Hematopoietic multipotent progenitor cell treated with erythropoietin and hydrocortisone succinate and interleukin-3 and kit ligand, for 17 days (in vitro differentiated cells): Measurements from ENCODE around the gene SLC41A2.
"Not testable (repeated sequence)": the region's sequence is repeated elsewhere in the genome, so short reads cannot be mapped to it uniquely, and the experiment has no call there.

Experiments
- DNase-seq: peaks from one replicate; pipeline ENCODE4 v3.0.0-alpha.2; 2015; ENCODE audit warnings: low spot score

The SLC41A2 gene, protein sequence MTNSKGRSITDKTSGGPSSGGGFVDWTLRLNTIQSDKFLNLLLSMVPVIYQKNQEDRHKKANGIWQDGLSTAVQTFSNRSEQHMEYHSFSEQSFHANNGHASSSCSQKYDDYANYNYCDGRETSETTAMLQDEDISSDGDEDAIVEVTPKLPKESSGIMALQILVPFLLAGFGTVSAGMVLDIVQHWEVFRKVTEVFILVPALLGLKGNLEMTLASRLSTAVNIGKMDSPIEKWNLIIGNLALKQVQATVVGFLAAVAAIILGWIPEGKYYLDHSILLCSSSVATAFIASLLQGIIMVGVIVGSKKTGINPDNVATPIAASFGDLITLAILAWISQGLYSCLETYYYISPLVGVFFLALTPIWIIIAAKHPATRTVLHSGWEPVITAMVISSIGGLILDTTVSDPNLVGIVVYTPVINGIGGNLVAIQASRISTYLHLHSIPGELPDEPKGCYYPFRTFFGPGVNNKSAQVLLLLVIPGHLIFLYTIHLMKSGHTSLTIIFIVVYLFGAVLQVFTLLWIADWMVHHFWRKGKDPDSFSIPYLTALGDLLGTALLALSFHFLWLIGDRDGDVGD

DNA sequence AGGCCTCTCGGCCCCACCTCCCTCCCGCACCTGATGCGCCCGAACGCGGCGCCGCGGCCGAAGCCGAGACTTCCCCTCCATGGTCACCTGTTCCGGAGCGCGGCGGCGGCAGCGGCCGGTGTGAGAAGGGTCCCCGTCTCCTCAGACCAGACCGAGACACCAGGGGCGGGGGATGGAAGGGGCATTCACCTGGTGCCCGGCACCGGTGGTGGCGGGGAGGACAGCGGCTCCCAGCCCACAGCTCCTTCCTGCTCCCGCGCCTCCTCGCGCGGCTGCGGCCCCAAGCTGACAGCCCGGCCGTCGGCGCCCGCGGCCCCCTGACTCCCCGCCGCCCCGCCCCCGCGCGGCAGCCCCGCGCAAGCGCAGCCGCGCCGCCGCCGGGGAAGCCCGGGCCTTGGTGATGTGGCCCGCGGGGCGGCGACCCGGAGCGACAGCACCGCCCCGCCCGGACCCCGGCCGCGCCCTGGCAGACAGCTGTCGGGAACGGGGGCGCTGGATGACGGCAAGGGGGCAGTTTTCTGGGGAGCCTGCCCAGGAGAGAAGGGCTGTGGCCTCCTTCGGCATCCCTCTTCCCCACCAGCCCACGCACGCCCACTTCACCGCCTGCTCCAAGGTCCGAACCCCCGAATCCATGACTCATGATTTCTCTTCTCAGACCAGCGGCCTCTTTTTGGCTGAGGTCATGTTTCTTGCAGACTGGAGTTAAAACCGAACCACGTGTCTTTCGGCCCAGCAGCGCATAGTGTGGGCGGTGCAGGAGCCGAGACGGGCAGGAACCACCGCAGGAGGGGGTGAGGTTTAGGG, at the start of gene SLC41A2:
Gene SLC41A2, minus strand, starts transcription at position 290 of the 804 bp plus-strand sequence. CDS start 29,763 bp downstream, outside the sequence.
- no peak for DNase-seq

DNA sequence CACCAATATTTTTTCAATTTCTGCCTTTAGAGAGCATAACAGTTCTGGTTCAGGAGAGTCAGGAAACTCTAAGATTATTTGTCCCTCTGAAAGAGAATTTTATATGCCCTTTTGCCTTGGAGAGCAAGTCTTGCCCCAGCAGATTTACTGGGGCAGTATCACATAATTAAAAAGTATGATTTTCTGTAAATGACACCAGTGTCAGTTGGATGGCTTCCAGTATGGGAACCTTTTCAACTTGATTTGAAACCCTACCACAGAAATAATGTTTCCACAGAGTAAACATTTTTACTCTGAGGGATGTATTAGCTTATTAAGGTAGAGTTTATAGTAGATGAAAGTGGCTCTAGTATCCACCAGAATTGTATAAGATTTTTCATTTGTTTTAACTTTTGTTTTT, 43.4 kb upstream of the SLC41A2 start:
- no peak for DNase-seq

DNA sequence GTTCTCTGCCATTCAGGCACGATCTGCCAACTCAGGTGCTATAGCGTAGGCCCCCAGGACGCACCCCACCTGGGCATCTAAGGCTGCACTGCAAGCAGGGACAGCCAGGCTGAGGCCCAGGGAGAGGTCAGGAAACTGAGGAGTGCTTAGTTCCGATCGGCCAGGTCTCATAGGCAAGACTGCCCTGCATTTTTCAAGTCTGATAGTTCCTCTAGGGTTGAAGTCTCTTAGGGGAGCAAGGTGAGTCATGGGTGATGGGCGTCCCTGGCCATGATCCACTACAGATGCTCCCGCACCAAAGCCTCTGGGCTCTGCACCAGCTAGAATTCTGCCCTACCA, 41.2 kb upstream of the SLC41A2 start:
- no peak for DNase-seq

DNA sequence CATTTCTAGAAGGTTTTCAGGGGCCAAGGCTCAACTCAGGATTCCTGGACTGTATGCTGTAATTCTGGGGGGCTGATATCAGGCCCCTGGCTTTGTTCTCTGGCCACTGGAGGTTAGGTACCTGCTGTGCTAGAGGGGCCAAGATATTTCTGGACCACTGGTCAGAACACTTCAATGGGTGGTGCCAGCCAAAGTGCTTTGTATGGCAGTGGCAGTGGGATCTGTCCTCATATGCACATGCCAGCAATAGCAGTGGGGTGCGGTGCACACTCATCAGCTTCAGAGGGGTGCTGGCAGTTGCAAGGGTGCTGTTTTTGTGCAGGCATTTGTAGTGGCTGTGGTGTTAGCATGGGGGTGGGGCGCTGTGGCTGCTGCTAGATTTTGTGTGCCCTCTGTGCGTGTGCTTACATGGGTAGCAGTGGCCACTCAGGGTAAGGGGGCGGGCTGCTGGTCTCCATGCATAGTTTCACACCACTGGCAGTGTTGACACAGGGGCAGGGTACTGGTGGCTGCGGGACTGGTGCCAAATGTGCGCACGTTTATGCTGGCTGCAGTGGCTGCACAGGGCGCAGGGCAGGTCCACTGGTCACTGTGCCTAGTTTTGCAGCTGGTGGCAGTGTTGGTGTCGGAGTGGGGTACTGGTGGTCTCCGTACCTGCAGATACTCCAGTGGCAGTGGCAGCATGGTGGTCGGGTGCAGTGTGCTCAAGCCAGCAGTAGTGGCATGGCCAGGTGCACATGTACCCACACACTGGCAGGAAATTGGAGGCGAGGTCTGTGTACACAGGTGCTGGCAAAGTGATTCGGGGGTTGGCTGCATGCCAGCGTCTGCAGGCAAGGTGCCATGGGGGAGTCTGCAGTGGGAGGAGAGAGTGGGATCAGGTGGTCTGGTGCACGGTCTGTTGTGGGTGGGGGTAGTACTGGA, 40.6 kb upstream of the SLC41A2 start:
- no peak for DNase-seq

DNA sequence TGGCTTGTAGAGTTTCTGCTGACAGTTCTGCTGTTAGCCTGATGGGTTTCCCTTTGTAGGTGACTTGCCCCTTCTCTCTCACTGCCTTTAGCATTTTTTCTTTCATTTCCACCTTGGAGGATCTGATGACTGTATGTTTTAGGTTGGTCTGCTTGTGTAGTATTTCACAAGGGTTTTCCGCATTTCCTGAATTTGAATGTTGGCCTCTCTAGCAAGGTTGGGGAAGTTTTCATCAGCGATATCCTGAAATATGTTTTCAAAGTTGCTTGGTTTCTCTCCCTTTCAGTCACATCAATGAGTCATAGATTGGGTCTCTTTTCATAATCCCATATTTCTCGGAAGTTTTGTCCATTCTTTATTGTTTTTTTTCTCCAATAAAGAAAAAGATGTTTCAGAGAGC, 39.5 kb upstream of the SLC41A2 start:
- DNase-seq: no peak

DNA sequence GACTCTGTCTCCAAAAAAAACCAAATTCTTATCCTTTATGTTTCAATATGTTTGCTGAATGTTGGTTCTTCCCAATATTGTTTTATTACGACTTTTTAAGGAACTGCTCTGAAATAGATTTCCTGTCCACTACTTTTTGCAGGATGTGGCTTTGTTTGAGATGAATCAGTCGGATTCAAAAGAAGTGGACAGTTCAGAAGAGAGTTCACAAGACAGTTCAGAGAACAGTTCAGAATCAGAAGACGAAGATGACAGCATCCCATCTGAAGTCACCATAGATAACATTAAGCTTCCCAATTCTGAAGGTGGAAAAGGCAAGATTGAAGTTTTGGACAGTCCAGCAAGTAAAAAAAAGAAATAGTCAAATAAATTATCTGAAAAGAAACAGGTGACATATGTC, 36.2 kb upstream of the SLC41A2 start:
- DNase-seq: no peak

DNA sequence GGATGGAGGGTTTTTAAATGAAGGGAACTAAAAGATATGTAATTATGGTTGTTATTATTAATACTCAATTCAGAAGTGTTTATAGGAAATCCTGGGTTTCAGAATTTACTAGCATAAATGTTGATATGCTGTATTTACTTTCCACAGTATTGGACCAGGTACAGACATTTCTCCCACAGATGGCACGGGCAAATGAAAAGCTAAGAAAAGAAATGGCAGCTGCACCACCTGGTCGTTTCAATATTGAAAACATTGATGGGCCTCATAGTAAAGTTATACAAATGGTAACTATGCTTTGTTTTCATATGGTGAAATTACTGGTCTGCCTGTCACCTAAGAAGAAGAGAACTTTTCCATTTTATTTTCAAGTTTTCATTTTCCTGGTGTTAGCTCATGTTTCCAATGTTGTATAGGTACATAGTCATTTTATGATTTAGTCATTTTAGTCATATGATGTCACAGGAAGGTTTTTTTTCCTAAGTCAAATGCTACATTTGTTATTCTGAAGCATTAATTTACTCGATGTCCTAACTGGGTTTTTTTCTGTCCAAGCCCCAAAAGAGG, 33.6 kb upstream of the SLC41A2 start:
- no peak for DNase-seq

DNA sequence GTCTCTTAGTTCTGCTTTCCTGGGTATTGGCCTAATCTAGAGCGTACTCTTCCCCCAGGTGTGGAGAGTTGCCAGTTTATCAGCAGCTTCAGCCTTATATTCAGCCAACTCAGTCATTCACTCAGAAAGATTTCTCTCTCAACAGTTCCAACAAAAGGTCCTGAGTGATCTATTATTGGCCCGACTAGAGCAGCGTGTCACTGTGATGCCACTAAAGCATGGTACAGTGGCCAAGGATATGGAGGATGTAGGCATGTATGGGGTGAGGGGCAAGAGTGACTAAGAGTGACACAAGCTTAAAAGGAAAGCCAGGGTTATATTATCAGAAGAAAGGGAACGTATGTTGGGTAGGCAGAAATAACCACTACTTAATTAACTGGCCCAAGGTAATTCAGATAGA, 32.9 kb upstream of the SLC41A2 start:
- DNase-seq: no peak

DNA sequence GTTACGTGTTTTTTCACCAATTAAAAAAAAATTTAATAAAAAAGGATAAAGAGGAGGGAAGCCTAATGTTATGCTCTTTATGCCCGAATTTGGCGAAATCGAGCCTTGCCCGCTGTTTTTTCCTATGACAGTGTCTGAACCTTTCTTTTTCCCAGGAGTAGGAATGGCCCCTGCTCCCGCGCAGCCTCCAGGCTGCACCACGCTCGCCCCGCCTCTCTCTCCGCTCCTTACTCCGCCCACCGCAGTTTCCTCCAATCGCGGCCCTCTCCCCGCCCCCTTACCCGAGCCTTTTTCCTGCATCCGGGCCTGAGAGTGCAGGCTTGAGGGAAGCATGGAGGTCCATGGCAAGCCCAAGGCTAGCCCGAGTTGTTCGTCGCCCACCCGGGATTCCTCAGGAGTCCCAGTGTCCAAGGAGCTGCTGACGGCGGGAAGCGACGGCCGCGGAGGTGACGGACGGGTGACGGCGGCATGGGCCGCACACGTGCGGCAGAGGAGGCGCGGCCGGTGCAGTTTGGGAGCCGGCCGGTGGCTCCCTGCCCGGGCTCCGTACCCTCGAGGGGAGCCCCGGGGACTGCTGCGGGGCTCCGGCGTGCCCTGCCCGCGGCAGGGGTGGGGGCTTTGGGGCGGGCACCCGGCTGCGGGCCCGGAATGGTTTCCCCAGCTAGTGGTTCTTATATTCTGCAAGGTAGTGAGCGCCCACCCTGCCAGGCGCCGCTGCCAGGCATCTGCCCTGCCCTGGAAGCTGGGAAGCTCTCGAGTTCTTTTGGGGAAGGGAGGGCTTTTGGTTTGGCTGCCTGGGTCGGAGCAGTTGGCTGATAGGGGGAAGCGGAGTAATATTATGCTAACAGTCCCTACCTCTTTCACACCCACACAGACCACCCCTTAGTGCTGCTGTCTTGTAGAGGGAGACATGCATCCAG, 28.2 kb upstream of the SLC41A2 start, which contains the start of gene NOPCHAP1:
Gene NOPCHAP1, plus strand, starts transcription at position 295 of the 920 bp plus-strand sequence. Its CDS starts 37 bp downstream, at position 332.
- peak; percentile 63 for DNase-seq

DNA sequence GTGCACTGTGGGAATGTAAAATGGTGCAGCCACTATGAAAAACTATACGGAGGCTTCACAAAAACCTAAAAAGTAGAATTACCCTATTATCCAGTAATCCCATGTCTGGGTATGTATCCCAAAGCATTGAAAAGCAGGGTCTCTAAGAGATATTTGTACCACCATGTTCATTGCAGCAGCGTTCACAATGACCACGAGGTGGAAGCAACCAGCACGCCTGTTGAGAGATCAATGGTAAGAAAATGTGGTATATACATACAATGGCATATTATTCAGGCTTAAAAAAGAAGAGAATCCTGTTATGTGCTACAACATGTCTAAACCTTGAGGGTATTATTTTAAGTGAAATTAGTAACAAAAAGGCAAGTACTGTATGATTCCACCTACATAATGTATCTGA, 27.1 kb upstream of the SLC41A2 start:
- no peak for DNase-seq

DNA sequence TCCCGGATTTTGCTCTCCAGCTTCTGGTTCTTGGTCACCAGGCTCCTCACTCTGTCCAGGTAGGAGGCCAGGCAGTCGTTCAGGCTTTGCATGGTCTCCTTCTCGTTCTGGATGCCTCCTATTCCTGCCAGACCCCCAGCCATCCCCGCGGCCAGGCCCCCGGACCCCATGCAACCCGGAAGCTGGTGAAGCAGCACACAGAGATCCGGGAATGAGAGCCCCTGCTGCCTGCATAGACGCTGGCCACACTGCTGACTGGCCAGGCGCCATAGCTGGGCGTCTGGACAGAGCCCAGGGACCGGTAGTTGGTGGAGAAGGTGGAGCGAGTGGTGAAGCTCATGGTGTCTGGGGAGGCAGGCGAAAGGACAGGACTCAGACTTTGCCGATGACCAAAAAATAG, 19.6 kb upstream of the SLC41A2 start:
- DNase-seq: not testable (repeated sequence)

DNA sequence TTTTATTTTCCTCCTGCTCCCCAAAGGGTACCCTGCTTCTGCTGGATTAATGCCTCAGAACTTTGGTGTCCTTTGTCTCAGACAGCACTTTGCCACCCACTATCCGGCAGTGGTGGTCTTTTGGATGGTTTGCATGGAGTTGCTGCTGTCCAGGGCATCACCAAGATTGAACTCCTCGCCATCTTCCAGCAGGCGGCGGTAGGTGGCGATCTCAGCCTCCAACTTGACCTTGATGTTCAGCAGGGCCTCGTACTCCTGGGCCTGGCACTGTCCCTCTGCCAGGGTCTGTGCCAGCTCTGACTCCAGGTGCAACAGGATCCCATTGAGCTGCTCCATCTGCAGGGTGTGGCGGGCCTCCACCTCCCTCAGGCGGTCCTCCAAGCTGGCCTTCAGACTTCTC, 18.6 kb upstream of the SLC41A2 start:
- no peak for DNase-seq

DNA sequence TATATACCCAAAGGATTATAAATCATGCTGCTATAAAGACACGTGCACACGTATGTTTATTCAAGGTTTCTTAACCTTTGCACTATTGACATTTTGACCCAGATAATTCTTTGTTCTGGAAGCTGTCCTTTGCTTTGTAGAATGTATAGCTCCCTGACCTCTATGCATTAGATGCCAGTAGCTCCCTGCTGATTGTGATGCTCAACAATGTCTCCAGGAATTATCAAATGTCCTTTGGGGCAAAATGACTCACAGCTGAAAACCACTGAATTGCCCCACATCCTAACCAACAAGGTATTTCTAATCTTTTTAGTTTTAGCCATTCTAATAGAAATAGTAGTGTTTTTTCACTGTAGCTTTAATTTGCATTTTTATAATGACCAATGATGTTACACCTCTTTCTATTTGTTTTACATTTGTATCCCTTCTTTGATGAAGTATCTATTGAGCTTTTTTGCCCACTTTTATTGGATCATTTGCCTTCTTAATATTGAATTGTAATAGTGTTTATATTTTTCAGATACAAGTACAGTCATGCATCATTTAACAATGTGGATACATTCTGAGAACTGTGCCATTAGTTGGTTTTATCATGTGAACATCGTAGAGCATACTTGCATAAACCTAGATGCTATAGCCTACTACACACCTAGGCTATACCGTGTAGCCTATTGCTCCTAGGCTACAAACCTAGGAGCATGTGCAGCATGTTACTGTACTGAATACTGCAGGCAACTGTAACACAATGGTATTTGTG, 17.7 kb upstream of the SLC41A2 start:
- no peak for DNase-seq

DNA sequence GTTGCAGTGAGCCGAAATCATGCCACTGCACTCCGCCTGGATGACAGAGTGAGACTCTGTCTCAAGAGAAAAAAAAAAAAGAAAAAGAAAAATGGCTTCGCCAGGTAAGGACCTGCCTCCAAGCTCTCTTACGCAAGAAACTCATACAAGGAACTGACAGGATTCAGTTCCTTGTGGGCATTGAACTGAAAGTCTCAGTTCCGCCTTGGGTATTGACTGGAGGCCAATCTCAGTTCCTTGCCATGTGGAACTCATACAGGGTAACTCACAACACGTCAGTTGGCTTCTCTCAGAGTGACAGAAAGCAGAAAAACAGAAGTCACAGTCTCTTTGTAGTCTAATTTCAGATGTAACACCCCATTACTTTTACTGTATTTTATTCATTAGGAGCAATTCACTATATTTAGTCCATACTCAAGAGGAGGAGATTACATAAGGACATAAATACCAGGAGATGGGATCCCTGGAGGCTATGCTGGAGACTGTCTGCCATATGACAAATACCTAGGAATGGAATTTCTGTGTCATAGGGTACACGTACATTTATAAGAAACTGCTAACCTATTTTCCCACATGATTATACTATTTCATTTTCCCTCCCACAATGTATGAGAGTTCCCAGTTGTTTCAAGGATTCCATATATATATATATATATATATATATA, 16.7 kb upstream of the SLC41A2 start:
- DNase-seq: no peak

DNA sequence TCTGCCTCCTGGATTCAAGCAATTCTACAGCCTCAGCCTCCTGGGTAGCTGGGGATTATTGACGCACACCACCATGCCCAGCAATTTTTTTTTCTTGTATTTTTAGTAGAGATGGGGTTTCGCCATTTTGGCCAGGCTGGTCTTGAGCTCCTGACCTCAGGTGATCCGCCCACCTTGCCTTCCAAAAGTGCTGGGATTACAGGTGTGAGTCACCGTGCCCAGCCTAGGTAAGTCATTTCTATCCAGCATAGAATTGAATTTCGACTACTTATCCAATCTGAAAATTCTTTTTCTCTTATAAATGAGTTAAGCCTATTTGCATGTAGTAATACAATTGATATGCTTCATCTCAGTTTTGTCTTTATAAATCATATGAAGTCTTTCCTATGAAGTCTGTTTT, 15.2 kb upstream of the SLC41A2 start:
- DNase-seq: no peak

DNA sequence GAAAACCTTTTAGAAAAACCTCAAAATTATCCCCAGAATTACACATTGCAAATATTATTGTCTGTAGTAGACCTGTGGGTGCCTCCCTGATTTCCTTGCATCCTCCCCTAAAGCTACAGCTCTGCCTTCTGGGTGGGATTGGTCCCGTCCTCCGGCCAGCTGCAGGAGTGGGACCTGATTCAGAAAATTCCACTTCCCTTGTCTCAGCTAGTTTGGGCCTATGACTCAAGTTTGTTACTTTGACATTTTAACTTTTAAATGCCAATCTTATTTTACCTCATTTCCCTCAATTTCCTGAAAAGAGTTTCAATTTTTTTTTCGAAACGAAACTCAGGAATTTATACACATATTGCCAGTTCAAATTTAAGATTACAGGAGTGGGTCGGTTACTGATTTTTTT, 13.2 kb upstream of the SLC41A2 start:
- DNase-seq: no peak

DNA sequence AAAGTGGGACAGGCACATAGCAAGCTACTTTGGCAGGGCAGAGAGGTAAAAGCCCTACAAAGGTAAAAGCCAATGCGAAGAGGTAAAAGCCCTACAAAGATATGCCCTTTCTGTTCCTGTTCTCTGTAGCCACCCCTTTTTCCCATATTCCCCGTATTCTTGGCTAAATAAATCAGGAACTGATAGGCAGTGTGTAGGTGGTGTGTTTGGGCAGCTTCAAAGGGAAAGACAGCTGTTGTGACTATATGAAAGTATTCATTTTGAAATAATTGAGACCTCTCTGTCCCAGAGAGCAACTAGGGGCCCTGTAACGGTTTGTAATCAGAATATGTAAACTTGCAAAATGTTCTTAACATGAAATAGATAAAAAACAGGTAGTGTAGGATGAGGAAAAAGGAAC, 11.3 kb upstream of the SLC41A2 start:
- DNase-seq: no peak

DNA sequence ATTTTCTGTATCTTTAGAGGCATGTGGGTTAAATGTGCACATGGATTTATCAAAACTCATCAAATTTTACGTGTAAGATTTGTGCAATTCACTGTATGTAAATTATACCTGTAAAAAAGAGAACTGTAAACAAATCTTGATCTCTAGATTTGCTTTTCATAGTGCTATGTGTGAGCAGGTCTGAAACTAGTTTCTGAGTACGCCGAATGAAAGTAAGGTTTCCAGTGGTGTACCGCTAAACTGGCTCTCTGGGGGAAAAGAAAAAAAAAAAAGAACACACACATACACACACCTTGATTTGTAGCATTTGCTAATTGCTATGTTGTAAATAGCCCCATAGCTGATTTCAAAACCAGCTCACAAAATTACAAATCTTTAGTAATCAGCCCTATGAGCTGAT, 8.6 kb upstream of the SLC41A2 start:
- no peak for DNase-seq

DNA sequence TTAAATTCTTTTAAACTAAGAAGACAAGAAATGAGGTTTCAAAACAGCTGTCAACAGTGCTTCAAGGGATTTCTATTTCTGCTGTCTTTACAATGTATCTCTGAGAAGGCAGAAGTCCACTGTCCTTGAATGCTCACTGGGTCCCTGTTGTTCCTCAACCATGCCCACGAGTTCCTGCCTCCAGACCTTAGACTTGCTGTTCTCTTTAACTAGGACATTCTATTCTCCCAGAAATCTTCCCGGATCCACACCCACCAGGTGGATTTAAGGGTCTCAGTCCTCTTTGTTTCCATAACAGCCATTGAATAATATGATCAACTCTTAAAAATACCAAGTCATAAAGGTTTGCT, 6.7 kb upstream of the SLC41A2 start:
- no peak for DNase-seq
